ENCODE measurements around the gene ASPHD2.

ASPHD2 gene

GRCh38 chr22:26416256-26416655, 12.8 kb upstream of the ASPHD2 start:
- no peak for TF ChIP-seq CTCF (IDR thresholded peaks at IDR 0.05; ENCODE audit: low read depth, low read length)
- no peak for DNase-seq (ENCODE audit: extremely low read depth, low read depth)

- no peak for TF ChIP-seq CTCF (IDR thresholded peaks at IDR 0.05; ENCODE audit: low read depth, low read length)
- no peak for DNase-seq (ENCODE audit: extremely low read depth, low read depth)
Measured at GRCh38 chr22:26416670-26417276, 12.3 kb upstream of the ASPHD2 start.

GRCh38 chr22:26417406-26417805, 11.7 kb upstream of the ASPHD2 start:
- no peak for DNase-seq (ENCODE audit: extremely low read depth, low read depth)

GRCh38 chr22:26418620-26419019, 10.4 kb upstream of the ASPHD2 start:
- TF ChIP-seq CTCF (IDR thresholded peaks at IDR 0.05; ENCODE audit: low read depth, low read length), result no peak
- DNase-seq (ENCODE audit: extremely low read depth, low read depth), result no peak

More at GRCh38 chr22:26417406-26417805, 11.7 kb upstream of the ASPHD2 start:
- TF ChIP-seq CTCF (IDR thresholded peaks at IDR 0.05; ENCODE audit: low read depth, low read length), result no peak

- DNase-seq (ENCODE audit: extremely low read depth, low read depth), result no peak
- TF ChIP-seq CTCF (IDR thresholded peaks at IDR 0.05; ENCODE audit: low read depth, low read length), result no peak
Measured at GRCh38 chr22:26426924-26427323, 2.1 kb upstream of the ASPHD2 start.

DNA sequence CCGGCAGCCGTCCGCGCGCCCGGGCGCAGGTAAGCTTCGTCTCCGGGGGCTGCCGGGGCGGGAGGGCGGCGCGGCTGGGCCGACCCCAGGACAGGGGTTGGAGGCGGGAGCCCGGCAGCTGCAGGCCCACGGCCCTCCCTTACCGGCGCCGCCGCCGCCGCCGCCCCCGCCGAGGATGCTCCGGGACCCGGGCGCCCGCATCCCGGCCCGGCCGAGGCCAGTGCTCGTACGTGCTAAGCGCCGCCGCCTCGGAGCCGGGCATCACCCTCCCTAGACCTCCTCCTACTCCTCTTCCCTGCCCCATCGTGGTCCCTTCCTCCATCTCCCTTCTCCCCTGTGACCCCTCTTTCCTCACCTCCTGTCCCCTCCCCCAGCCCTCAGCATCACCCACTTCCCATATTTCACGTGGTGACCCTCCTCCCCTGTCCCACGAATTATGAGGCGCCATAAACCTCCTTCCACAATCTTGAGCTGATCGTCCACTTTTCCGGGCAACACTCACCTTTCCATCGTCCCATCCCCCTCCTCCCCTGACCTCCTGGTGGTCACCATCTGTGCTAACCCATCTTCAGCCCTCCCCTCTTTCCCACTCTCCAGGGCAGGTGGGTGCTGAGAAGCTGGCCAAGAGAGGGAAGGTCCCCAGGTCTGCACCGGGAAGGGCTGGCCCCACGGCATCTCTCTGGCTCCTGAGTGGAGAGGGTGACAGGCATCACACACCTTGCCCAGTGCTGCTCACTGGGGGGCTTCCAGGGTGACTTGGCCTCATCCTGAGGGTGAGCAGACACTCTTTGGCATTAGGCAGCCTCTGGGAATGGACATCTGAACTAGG, 612 bp downstream of the ASPHD2 start:
- TF ChIP-seq CTCF (IDR thresholded peaks at IDR 0.05; ENCODE audit: low read depth, low read length), result no peak
- no peak for DNase-seq (ENCODE audit: extremely low read depth, low read depth)

GRCh38 chr22:26430600-26430999, 1.5 kb downstream of the ASPHD2 start:
- TF ChIP-seq CTCF (IDR thresholded peaks at IDR 0.05; ENCODE audit: low read depth, low read length), result no peak
- no peak for DNase-seq (ENCODE audit: extremely low read depth, low read depth)
